ENCODE data around the gene TMEM178A.

DNA sequence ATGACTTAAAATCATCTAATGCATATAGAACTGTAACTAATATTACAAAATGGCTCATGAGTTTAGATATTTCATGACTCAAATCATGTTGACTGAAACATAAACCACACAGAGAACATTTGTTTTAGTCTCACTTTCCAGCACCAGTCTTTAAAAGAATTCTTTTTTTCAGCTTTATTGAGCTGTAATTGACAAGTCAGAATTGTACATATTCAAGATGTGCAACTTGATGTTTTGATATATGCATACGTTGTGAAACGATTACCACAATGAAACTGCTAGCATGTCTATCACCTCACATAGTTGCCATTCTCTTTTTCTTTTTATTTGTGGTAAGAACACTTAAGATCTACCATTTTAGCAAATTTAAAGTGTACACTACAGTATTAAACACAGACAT, 25.0 kb upstream of the TMEM178A start:
- no peak for TF ChIP-seq POLR2A (IDR thresholded peaks at IDR 0.05; ENCODE audit: low read depth, low read length)
- no peak for TF ChIP-seq POLR2AphosphoS5 (IDR thresholded peaks at IDR 0.05; ENCODE audit: low read depth, low read length)
- TF ChIP-seq TAF1 (IDR thresholded peaks at IDR 0.05; ENCODE audit: borderline replicate concordance, low read depth, low read length), result no peak
